Motor neuron (in vitro differentiated cells): ENCODE data around the gene SMIM41. TPM values are rescaled to one million over a fixed set of nuclear protein-coding genes. Genes with fewer than 3 reads are reported as not detected.
"Not testable (repeated sequence)": the region's sequence is repeated elsewhere in the genome, so short reads cannot be mapped to it uniquely, and the experiment has no call there.

Experiments used
- ATAC-seq, 8 experiments: fragments of 200-7000 bp; cut with Tn5 transposase; replicated peaks in 6 of 8; 2 replicates each; pipeline ENCODE4 v1.8.0; 2021; ENCODE audit warnings: mild to moderate bottlenecking in 8 of 8, moderate library complexity in 8 of 8
- H3K27ac ChIP-seq, 2 donors: fragments of 250-450 bp; sonication (Bioruptor Pico); 2 replicates each; pipeline ENCODE4 v1.9.0; 2021; ENCODE audit warnings: antibody characterized with exemption in 2 of 2, mild to moderate bottlenecking in 2 of 2, moderate library complexity in 1 of 2
- H3K4me1 ChIP-seq, 2 donors: fragments of 250-450 bp; sonication (Bioruptor Pico); replicated peaks in 1 of 2; 2 replicates each; pipeline ENCODE4 v1.6.1; 2021; ENCODE audit warnings: antibody characterized with exemption in 2 of 2, mild to moderate bottlenecking in 2 of 2, moderate library complexity in 1 of 2
- H3K4me3 ChIP-seq, 5 donors: fragments of 250-450 bp; sonication (Bioruptor Pico); 2 replicates each; pipeline ENCODE4 v1.9.0; 2021; ENCODE audit warnings: antibody characterized with exemption in 5 of 5, mild to moderate bottlenecking in 5 of 5, moderate library complexity in 4 of 5
- WGBS, 10 experiments: fragments of 450-650 bp; shearing (Covaris generic); methylation state at CpG; one replicate each; pipeline ENCODE4 v1.0.0; 2022; 5-methylcytosine and 5-hydroxymethylcytosine counted together
- in situ Hi-C, 9 experiments: fragments of 400-800 bp; cut with MboI; loops; one replicate each; pipeline ENCODE4 v1.15.0; 2021; ENCODE audit warnings: low sequenced_read_pairs in 9 of 9, low pct_unique_long_range_greater_than_20kb in 2 of 9; ENCODE audit not compliant: unreplicated experiment in 9 of 9
- total RNA-seq, 8 experiments: library from RNA; unstranded; fragments of 300-600 nt; gene quantifications; 2 replicates each; pipeline versions ENCODE4 v1.2.3 to v1.2.4, GENCODE V29; 2022

SMIM41 gene
- total RNA-seq, 8 experiments from 2014 or later = not detected

DNA sequence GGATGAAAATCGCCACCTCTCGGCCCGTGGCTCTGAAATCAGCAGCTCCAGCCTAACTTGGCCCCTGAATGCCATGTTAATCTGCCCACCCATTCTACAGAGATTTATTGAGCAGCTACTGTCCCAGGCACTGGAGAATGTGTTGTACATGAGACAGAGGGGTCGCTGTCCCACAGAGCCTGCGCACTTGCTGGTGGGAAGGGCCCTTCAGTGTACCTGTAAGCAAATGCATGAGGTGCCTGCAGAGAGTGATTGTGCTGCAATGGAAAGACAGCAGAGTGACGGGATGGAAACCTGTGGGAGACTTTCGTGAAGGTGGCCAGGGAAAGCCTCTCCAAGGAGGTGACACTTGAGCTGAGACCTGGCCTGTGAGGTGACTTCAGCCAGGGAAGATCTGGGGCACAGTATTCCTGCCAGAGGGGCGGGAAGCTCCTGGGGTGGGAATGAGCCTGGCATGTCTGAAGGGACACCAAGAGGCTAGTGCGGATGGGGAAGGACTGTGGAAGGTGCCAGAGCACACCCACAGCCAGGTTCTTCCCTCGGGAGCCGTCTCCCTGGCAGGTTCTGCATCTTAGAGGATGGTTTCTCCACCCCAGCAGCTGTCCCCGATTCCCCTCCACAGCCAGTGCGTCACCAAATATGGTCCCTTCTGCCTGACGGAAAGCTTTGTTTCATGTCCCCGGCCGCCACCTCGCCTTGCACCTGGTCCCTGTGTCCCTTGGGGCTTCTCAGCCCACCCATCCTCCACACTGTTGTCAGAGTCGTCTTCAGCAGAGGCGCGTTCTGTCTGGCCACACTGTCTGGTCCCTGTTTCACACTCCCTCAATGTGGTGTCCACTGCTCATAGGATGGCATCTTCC, 8.7 kb downstream of the SMIM41 start:
- 55 to 100% (median 68%) methylated on average over 1 to 7 of the region's 20 CpGs; no CpG with 5 or more reads in 4 of the 10 experiments for WGBS, 10 experiments
- no peak overlapping the region for H3K27ac ChIP-seq
- no peak overlapping the region for H3K4me3 ChIP-seq
- H3K4me1 ChIP-seq = peaks cover 2% of the 10 kb centered on the region in 2 donors
- ATAC-seq = peak in 2 of 8 experiments; percentile 20 to 31
- in situ Hi-C loops = loop anchor here in 2 of 9 experiments (10.0 kb wide), 1 partner anchor 63 kb away; no protein-coding TSS in a partner anchor

DNA sequence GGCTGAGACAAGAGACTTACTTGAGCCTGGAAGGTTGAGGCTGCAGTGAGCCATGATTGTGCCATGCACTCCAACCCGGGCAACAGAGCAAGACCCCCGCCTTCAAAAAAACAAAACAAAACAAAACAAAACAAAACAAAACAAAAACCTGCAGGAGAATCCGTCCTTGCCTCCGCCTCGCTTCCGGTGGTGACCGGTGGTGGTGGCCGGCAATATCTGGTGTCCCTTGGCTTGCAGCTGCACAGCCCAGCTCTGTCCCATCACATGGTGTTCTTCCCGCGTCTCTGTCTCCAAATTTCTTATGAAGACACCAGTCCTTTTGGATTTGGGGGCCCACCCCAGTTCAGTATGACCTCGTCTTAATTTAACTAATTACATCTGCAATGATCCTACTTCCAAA, 10.0 kb downstream of the SMIM41 start:
- Histone ChIP-seq H3K4me3 (no peak overlapping the region), H3K27ac (no peak overlapping the region), H3K4me1 (no peaks in the 10 kb centered on the region)
- in situ Hi-C loops = loop anchor here in 2 of 9 experiments (10.0 kb wide), 1 partner anchor 65 kb away; no protein-coding TSS in a partner anchor
- no peak for ATAC-seq
- WGBS, 10 experiments = 56 to 100% (median 80%) methylated on average over 2 to 9 of the region's 11 CpGs; no CpG with 5 or more reads in 1 of the 10 experiments

DNA sequence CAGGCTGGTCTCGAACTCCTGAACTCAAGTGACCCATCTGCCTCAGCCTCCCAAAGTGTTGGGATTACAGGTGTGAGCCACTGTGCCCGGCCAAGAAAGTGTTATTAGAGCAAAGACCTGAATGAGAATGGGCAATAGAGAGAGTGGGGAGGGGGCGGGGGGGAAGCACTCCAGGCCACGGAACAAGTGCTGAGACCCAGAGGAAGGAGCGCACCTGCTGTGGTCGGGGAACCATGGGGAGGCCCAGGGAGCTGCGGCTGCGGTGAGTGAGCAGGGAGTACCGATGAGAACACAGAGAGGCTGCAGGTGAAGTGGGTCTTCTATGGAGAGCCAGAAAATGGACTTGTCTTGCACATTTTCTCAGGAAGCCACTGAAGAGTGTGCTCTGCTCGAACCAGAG, 10.8 kb downstream of the SMIM41 start:
- WGBS, 10 experiments = 20 to 100% (median 80%) methylated on average over 1 to 5 of the region's 10 CpGs; no CpG with 5 or more reads in 4 of the 10 experiments
- no peak overlapping the region for H3K27ac ChIP-seq
- in situ Hi-C loops = no loop called here
- H3K4me3 ChIP-seq = no peak overlapping the region
- ATAC-seq = no peak
- H3K4me1 ChIP-seq = no peaks in the 10 kb centered on the region

DNA sequence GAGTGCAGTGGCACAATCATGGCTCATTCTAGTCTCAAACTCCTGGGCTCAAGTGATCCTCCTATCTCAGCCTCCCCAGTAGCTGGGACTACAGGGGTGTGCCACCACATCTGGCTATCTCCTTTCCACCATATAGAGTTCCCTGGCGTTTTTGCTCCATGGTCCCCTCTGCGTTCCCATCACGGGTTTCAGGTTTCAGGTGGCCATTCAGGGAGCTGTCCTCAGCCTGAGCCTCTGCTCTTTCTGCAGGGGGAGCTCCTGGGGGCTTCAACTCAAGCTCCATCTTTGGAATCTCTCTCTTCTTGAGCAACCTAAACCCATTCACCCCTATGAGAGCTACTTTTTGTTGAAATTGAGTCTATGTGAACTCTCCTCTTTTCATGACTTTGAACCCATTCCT, 11.6 kb downstream of the SMIM41 start:
- Histone ChIP-seq H3K4me3 (no peak overlapping the region), H3K4me1 (no peaks in the 10 kb centered on the region), H3K27ac (no peak overlapping the region)
- in situ Hi-C loops = no loop called here
- WGBS, 10 experiments = 0 to 43% (median 20%) methylated on average over 1 to 3 of the region's 3 CpGs; no CpG with 5 or more reads in 5 of the 10 experiments
- ATAC-seq = no peak

DNA sequence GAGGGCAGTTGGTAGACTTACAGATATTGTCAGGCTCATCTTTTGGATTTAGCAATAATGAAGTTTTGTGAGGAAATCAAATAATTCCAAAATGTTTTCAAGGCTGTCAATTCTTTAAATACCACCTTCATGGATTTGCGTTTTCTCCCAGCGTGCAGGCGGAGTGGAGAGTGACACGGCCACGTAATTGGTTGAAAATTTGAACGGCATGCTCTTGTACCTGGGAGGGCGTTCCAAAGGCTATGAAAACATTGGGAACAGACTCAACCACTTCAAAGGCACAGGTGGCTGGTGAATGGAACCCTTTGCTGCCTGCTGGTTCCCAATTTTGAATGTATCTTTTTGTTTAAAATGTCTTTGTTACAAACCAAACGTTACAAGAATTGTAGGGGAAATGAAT, 12.4 kb downstream of the SMIM41 start:
- H3K27ac ChIP-seq = no peak overlapping the region
- no peaks in the 10 kb centered on the region for H3K4me1 ChIP-seq
- H3K4me3 ChIP-seq = no peak overlapping the region
- in situ Hi-C loops = no loop called here
- WGBS, 10 experiments = 49 to 81% (median 70%) methylated on average over 1 to 8 of the region's 8 CpGs; no CpG with 5 or more reads in 1 of the 10 experiments
- ATAC-seq = no peak

DNA sequence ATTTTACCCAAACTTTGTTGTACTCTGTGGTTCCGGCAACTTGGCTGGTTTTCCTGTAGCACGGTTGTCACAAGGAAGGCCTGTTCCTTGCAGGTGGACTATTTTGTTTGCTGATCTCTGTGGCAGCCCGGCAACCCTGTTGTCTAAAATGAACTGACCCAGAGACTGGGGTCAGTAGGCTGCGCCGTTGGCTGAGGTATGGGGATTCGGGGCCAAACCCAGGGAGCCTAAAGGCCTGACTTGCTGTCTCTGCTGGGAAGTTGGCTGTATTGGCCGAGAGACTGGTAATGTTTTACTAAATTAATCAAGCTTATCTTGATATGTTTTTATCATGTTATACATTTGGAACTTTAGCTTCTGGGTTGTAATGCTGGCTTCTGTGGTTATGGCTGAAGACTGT, 13.8 kb downstream of the SMIM41 start:
- in situ Hi-C loops = no loop called here
- no peak overlapping the region for H3K4me3 ChIP-seq
- no peaks in the 10 kb centered on the region for H3K4me1 ChIP-seq
- H3K27ac ChIP-seq = no peak overlapping the region
- ATAC-seq = no peak
- whole genome bisulfite sequencing, 10 experiments = 40 to 100% (median 82%) methylated on average over 1 to 7 of the region's 7 CpGs; no CpG with 5 or more reads in 3 of the 10 experiments

DNA sequence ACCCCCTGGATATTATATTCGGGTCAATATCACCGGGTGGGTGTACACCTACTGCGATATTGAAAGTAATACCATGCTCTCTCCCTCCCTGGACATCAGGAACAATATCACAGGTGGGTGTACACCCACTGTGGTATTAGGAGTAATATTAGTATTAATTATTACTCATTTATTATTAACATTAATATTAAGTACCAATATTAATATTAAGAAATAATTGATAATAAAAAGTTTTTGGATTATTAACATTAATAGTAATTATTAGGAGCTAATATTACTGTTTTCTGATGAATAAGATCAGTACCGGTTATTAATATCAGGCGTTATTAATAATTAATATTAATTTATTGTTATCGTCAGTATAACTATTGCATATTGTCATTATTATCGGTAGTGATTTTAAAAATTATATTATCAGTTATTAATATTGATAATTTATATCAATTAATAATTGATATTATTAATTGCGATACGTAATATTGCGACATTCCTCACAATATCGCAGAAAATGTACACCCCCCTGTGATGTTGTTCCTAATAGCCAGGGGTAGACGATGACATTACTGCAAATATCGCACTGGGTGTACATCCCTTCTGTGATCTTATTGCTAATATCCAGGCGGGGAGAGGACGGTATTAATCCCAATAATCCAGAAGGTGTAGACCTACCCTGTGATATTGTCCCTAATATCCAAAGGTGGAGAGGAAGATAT, 17.0 kb downstream of the SMIM41 start:
- no peaks in the 10 kb centered on the region for H3K4me1 ChIP-seq
- no peak overlapping the region for H3K4me3 ChIP-seq
- 61 to 94% (median 83%) methylated on average over 10 to 15 of the region's 15 CpGs for WGBS, 10 experiments
- ATAC-seq = no peak
- no peak overlapping the region for H3K27ac ChIP-seq
- in situ Hi-C loops = no loop called here

DNA sequence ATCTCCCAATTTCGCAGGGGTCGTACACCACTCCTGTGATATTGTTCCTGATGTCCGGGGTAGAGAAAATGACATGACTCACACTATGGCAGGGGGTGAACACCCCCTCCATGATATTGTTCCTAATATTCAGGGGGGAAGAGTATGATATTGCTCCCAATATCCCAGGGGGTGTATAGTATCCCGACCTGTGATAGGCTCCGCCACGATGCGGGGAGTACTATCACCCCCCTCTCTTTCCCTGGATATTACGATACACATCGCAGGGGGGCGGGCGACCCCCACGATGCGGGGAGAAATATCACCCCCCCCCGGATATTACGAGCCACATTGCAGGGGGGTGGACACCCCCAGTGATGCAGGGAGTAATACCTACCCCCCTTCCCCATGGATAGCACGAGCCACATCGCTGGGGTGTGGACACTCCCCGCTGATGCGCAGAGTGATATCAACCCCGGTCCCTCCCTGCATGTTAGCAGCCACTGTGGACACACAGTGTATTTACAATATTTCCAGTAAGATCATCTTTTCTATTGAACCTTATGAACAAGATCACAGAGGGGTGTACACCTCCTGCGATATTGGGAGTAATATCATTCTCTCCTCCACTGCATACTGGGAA, 17.7 kb downstream of the SMIM41 start:
- Histone ChIP-seq H3K27ac (no peak overlapping the region), H3K4me1 (no peaks in the 10 kb centered on the region), H3K4me3 (no peak overlapping the region)
- 40 to 93% (median 74%) methylated on average over 1 to 10 of the region's 21 CpGs; no CpG with 5 or more reads in 1 of the 10 experiments for WGBS, 10 experiments
- in situ Hi-C loops = no loop called here
- no peak for ATAC-seq

DNA sequence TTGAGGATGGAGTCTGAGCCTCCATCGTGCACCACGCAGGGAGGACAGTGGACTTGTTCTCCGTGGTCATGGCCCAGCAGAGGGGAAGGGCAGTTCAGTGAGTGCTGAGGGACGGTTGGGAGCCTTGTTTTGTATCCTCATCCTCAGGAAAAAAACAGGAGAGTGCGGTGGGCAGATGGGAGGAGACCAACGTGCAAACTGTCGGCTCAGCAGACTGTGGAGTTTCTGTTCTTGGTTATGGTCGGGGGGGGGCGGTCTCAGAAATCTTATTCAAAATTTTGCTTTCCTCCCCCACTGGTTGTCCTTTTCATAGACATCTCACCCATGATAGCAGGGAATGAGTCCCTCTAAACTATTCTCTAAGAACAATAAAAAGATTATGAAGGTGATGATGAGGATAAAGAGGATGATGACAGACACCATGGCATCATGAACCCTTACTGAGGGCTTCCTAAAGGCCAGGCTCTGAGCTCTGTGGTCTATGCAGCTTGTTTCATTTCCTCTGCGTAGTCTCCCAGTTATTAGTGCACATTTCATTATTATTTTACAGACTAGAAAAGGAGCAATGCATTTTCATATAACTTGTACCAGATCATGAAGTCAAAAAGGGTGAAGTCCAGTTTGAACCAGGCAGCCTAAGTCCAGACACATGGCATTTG, 25.1 kb downstream of the SMIM41 start:
- ATAC-seq, in situ Hi-C loops, H3K27ac ChIP-seq, H3K4me1 ChIP-seq, H3K4me3 ChIP-seq: not testable (repeated sequence)
- WGBS, 10 experiments = 49 to 100% (median 75%) methylated on average over 1 to 7 of the region's 10 CpGs; no CpG with 5 or more reads in 5 of the 10 experiments

DNA sequence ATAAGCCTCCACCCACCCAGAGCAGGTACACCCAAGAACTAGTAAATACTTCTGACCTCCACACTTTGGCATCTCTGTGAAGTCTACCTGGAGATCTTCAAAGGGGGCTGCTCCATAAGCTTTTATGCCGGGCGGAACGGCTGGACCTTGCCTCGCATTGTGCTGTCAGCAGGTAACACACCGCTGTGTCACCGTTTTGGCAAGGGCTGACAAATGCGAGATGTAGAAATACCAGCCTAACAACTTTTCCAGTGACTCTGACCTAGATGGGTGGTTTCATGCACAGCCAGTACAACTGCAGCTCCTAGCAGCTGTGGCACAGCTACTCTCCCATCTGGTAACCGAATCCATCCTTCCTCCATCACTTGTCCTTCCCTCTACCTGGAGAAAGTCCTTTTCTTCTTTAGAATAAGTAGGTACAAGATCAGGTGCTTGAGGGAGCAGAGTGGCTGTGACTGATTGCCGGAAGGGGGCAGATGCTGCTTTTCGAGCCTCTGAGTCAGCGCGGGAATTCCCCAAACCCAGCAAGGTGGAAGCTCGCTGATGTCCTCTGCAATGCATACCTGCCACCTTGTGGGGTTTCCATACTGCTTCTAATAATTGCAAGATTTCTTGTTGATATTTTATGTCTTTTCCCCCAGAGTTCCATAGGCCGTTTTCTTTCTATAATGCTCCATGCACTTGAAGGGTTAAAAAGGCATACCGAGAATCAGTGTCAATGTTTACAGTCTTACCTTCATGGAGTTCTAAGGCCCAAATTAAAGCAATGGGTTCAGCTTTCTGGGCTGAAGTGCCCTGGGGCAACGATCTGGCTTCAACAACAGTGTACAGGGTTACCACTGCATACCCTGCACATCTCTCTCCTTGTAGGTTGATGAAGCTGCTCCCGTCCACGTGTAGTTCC, 37.0 kb downstream of the SMIM41 start:
- H3K4me3 ChIP-seq, H3K4me1 ChIP-seq, ATAC-seq, in situ Hi-C loops, H3K27ac ChIP-seq: not testable (repeated sequence)
- WGBS, 10 experiments = 17 to 73% (median 51%) methylated on average over 1 to 10 of the region's 18 CpGs; no CpG with 5 or more reads in 3 of the 10 experiments

DNA sequence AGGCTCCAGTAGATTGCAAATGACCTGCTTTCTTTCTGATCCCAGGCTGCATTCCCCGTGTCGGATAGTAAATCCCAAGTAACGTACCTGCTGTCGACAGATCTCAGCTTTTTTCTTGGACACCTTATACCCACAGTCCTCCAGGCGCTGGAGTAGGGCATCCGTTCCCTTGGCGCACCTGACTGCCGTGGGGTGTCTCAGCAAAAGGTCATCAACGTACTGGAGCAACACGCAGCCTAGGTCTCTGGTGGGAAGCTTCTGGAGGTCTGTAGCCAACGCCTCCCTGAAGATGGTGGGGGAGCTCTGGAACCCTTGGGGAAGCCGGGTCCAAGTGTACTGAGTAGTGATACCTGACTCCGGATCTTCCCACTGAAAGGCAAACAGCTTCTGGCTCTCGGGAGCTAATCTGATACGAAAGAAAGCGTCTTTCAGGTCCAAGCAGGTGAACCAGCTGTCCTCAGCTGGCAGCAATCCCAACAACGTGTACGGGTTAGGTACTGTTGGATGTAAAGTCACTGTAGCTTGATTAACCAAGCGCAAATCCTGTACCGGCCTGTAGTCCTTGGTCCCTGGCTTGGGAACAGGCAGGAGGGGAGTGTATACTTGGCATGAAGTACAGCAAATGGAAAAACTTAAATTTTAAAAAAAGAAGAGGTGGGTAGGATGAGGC, 38.4 kb downstream of the SMIM41 start:
- ATAC-seq, H3K4me1 ChIP-seq, H3K4me3 ChIP-seq, in situ Hi-C loops, H3K27ac ChIP-seq: not testable (repeated sequence)
- WGBS, 10 experiments = 70 to 93% (median 86%) methylated on average over 2 to 9 of the region's 20 CpGs
